ENCODE data around the gene SLC25A1.

Gene SLC25A1

GRCh38 chr22:19148417-19149046, 30.0 kb downstream of the SLC25A1 start:
- TF ChIP-seq CTCF (IDR thresholded peaks at IDR 0.05; ENCODE audit: borderline replicate concordance, insufficient read depth, low read depth, low read length) = no peak
- H3K4me3 ChIP-seq (ENCODE audit: low read depth, low read length) = no peak overlapping the region

GRCh38 chr22:19147195-19147780, 31.2 kb downstream of the SLC25A1 start:
- H3K4me3 ChIP-seq (ENCODE audit: low read depth, low read length) = no peak overlapping the region
- no peak for TF ChIP-seq CTCF (IDR thresholded peaks at IDR 0.05; ENCODE audit: borderline replicate concordance, insufficient read depth, low read depth, low read length)

GRCh38 chr22:19146215-19146968, 32.1 kb downstream of the SLC25A1 start:
- no peak for TF ChIP-seq CTCF (IDR thresholded peaks at IDR 0.05; ENCODE audit: borderline replicate concordance, insufficient read depth, low read depth, low read length)
- no peak overlapping the region for H3K4me3 ChIP-seq (ENCODE audit: low read depth, low read length)

GRCh38 chr22:19143967-19144400, 34.6 kb downstream of the SLC25A1 start:
- TF ChIP-seq CTCF (IDR thresholded peaks at IDR 0.05; ENCODE audit: borderline replicate concordance, insufficient read depth, low read depth, low read length) = no peak

GRCh38 chr22:19143212-19143611, 35.3 kb downstream of the SLC25A1 start:
- H3K4me3 ChIP-seq (ENCODE audit: low read depth, low read length) = no peak overlapping the region
- no peak for TF ChIP-seq CTCF (IDR thresholded peaks at IDR 0.05; ENCODE audit: borderline replicate concordance, insufficient read depth, low read depth, low read length)

More at GRCh38 chr22:19143967-19144400, 34.6 kb downstream of the SLC25A1 start:
- H3K4me3 ChIP-seq (ENCODE audit: low read depth, low read length) = peak overlapping the region; percentile 85

GRCh38 chr22:19142394-19142793, 36.1 kb downstream of the SLC25A1 start:
- H3K4me3 ChIP-seq (ENCODE audit: low read depth, low read length) = no peak overlapping the region
- no peak for TF ChIP-seq CTCF (IDR thresholded peaks at IDR 0.05; ENCODE audit: borderline replicate concordance, insufficient read depth, low read depth, low read length)

All from GM12875 (cell line).